K562 (cell line): Measurements from ENCODE around the gene ERBB4.

Experiments used
- EP300 ChIP-seq: IDR thresholded peaks from 2 replicates; pipeline ENCODE4 v1.6.1; 2012; ENCODE audit warnings: low read length, improper control_type of control experiment
- EZH2 ChIP-seq: IDR thresholded peaks from 2 replicates; pipeline ENCODE4 v1.6.1; 2012; ENCODE audit warnings: low read depth, mild to moderate bottlenecking, inconsistent platforms, low read length, borderline replicate concordance
- FOXA3 ChIP-seq, 2 experiments: fragments of 450-650 bp in 1 of 2; sonication (generic) in 1 of 2; formaldehyde crosslinking; IDR thresholded peaks in 1 of 2; conservative IDR thresholded peaks in 1 of 2; 2 replicates each; pipeline versions ENCODE4 v1.4.0 to v1.8.0; 2020 to 2022; ENCODE audit warnings: mild to moderate bottlenecking in 2 of 2, missing genetic modification reagents in 1 of 2
- NFYB ChIP-seq: IDR thresholded peaks from 2 replicates; pipeline ENCODE4 v1.6.1; 2011; ENCODE audit warnings: mild to moderate bottlenecking, moderate library complexity; ENCODE audit not compliant: insufficient read length; ENCODE audit errors: extremely low read depth
- POLR2A ChIP-seq: fragments of 450-650 bp; conservative IDR thresholded peaks from 2 replicates; pipeline ENCODE4 v1.6.1; 2016
- POLR2G ChIP-seq: fragments of 200-400 bp; formaldehyde crosslinking; IDR thresholded peaks from 2 replicates; pipeline ENCODE4 v1.6.1; 2017; ENCODE audit warnings: low read depth, mild to moderate bottlenecking, antibody characterized with exemption, low read length, moderate library complexity
- TEAD4 ChIP-seq, 2 experiments: sonication (generic) in 1 of 2; formaldehyde crosslinking in 1 of 2; IDR thresholded peaks; 2 replicates each; pipeline versions ENCODE4 v1.6.1 to v1.8.0; 2012 to 2022; ENCODE audit warnings: borderline replicate concordance in 1 of 2, inconsistent platforms in 1 of 2, low read length in 1 of 2, mild to moderate bottlenecking in 1 of 2, missing genetic modification reagents in 1 of 2
- ZNF324 ChIP-seq: fragments of 250-450 bp; sonication (Bioruptor Pico); IDR thresholded peaks from 2 replicates; pipeline ENCODE4 v1.4.0; 2020; ENCODE audit warnings: mild to moderate bottlenecking
- ZNF586 ChIP-seq: fragments of 450-650 bp; formaldehyde crosslinking; conservative IDR thresholded peaks from 2 replicates; pipeline ENCODE4 v1.4.0; 2020; ENCODE audit warnings: mild to moderate bottlenecking, moderate library complexity
- TF ChIP-seq, protein P1 (sequence below): sonication (generic); formaldehyde crosslinking; IDR thresholded peaks from 2 replicates; pipeline ENCODE4 v1.9.0; 2022; ENCODE audit warnings: mild to moderate bottlenecking, missing genetic modification reagents
- TF ChIP-seq, protein P2 (sequence below), 2 experiments: fragments of 450-650 bp in 1 of 2; IDR thresholded peaks; 2 replicates each; pipeline ENCODE4 v1.6.1; 2011 to 2017; ENCODE audit warnings: low read depth in 2 of 2, antibody characterized with exemption in 1 of 2, borderline replicate concordance in 1 of 2, low read length in 1 of 2, mild to moderate bottlenecking in 1 of 2, mixed read lengths in 1 of 2; ENCODE audit not compliant: control insufficient read depth in 1 of 2
- TF ChIP-seq, protein P3 (sequence below): IDR thresholded peaks from 2 replicates; pipeline ENCODE4 v1.6.1; 2011; ENCODE audit not compliant: insufficient read length; ENCODE audit errors: extremely low read depth

DNA sequence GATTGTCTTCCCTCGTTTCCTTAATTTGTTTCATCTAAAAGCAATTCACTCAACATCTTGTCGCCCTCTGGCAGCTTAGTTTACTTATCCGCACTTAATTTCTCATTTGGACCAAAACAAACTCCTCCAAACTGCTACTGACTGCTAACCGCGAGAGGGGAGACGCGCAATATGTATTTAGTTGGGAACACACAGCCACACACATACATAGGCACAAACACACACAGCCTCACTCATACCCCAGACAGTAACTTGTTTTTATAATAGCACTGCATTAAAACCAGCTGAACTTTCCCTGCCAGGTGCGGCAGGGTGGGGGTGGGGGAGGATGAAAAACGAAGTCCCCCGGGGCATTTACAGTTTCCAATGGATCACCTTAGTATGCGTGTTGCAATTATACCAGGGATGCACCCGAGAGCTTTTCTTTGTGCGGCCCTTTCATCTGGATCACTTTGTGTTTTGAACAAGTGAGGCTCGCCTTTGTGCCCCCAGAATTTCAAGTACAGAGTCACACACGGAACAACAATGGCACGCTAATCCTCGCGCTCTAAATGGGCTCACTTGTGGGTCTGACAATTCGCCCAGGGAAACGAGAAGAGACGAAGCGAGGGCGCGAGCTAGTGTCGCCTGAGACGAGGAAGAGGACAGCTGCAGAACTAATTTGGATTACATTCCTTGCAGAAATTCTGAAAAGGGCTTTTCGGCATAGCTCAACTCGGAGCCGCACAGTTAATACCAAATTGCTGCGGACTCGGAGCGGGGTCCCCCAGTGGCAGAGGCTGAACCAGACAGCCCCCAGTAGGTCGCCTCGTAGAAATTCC is 2.4 kb downstream of the ERBB4 start:
- TF ChIP-seq NFYB, result no peak
- TF ChIP-seq, protein P1, sequence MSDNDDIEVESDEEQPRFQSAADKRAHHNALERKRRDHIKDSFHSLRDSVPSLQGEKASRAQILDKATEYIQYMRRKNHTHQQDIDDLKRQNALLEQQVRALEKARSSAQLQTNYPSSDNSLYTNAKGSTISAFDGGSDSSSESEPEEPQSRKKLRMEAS (CRISPR knock-in tag), result no peak
- TF ChIP-seq EZH2, result no peak
- TF ChIP-seq POLR2G, result no peak
- TF ChIP-seq, protein P2, sequence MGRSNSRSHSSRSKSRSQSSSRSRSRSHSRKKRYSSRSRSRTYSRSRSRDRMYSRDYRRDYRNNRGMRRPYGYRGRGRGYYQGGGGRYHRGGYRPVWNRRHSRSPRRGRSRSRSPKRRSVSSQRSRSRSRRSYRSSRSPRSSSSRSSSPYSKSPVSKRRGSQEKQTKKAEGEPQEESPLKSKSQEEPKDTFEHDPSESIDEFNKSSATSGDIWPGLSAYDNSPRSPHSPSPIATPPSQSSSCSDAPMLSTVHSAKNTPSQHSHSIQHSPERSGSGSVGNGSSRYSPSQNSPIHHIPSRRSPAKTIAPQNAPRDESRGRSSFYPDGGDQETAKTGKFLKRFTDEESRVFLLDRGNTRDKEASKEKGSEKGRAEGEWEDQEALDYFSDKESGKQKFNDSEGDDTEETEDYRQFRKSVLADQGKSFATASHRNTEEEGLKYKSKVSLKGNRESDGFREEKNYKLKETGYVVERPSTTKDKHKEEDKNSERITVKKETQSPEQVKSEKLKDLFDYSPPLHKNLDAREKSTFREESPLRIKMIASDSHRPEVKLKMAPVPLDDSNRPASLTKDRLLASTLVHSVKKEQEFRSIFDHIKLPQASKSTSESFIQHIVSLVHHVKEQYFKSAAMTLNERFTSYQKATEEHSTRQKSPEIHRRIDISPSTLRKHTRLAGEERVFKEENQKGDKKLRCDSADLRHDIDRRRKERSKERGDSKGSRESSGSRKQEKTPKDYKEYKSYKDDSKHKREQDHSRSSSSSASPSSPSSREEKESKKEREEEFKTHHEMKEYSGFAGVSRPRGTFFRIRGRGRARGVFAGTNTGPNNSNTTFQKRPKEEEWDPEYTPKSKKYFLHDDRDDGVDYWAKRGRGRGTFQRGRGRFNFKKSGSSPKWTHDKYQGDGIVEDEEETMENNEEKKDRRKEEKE (IDR thresholded peaks at IDR 0.05; ENCODE audit: borderline replicate concordance in 1 of 2, control insufficient read depth in 1 of 2, low read depth in 2 of 2, low read length in 1 of 2), result no peak
- no peak for TF ChIP-seq FOXA3 (CRISPR knock-in tag; conservative IDR thresholded peaks at IDR 0.05 in 1 of 2, IDR thresholded peaks at IDR 0.05 in 1 of 2)
- TF ChIP-seq ZNF586 (CRISPR knock-in tag), result no peak
- TF ChIP-seq ZNF324 (CRISPR knock-in tag), result no peak
- no peak for TF ChIP-seq EP300
- TF ChIP-seq POLR2A, result no peak
- TF ChIP-seq TEAD4 (IDR thresholded peaks at IDR 0.05; ENCODE audit: low read length), result no peak
- TF ChIP-seq TEAD4 (CRISPR knock-in tag; IDR thresholded peaks at IDR 0.05; ENCODE audit: borderline replicate concordance), result no peak
- TF ChIP-seq, protein P3, sequence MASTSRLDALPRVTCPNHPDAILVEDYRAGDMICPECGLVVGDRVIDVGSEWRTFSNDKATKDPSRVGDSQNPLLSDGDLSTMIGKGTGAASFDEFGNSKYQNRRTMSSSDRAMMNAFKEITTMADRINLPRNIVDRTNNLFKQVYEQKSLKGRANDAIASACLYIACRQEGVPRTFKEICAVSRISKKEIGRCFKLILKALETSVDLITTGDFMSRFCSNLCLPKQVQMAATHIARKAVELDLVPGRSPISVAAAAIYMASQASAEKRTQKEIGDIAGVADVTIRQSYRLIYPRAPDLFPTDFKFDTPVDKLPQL, result no peak
